Hypothalamus (tissue), 51 donors: ENCODE results near the gene SLAMF6.
"Not testable (repeated sequence)": the region's sequence is repeated elsewhere in the genome, so short reads cannot be mapped to it uniquely, and the experiment has no call there.

Experiments used
- DNase-seq, 51 donors: peaks; one replicate each; lab custom pipeline; 2025; lab: John Stamatoyannopoulos, UW

The SLAMF6 gene

GRCh38 chr1:160517519-160517918, 5.5 kb downstream of the SLAMF6 start:
- not testable (repeated sequence) for DNase-seq

- DNase-seq = not testable (repeated sequence)
Measured at GRCh38 chr1:160515908-160516307, 7.1 kb downstream of the SLAMF6 start.

- no peak for DNase-seq
Measured at GRCh38 chr1:160504651-160505050, 18.4 kb downstream of the SLAMF6 start.

GRCh38 chr1:160503087-160503486, 20.0 kb downstream of the SLAMF6 start:
- DNase-seq = no peak

- DNase-seq = no peak
Measured at GRCh38 chr1:160500321-160500990, 22.6 kb downstream of the SLAMF6 start.

GRCh38 chr1:160499631-160500030, 23.4 kb downstream of the SLAMF6 start:
- DNase-seq = no peak

GRCh38 chr1:160498301-160499065, 24.6 kb downstream of the SLAMF6 start:
- DNase-seq = not testable (repeated sequence)

- no peak for DNase-seq
Measured at GRCh38 chr1:160496334-160496733, 26.7 kb downstream of the SLAMF6 start.

GRCh38 chr1:160494620-160495019, 28.4 kb downstream of the SLAMF6 start:
- no peak for DNase-seq

GRCh38 chr1:160492617-160493016, 30.4 kb downstream of the SLAMF6 start:
- no peak for DNase-seq

GRCh38 chr1:160491981-160492380, 31.1 kb downstream of the SLAMF6 start:
- no peak for DNase-seq

- no peak for DNase-seq
Measured at GRCh38 chr1:160491017-160491416, 32.0 kb downstream of the SLAMF6 start.

- DNase-seq = no peak
Measured at GRCh38 chr1:160489513-160490261, 33.4 kb downstream of the SLAMF6 start.

GRCh38 chr1:160488347-160489058, 34.6 kb downstream of the SLAMF6 start:
- no peak for DNase-seq

GRCh38 chr1:160486453-160486852, 36.6 kb downstream of the SLAMF6 start:
- DNase-seq = no peak

GRCh38 chr1:160483505-160484185, 39.4 kb downstream of the SLAMF6 start:
- no peak for DNase-seq

- DNase-seq = no peak
Measured at GRCh38 chr1:160481979-160482596, 41.0 kb downstream of the SLAMF6 start.

GRCh38 chr1:160480781-160481180, 42.3 kb downstream of the SLAMF6 start:
- DNase-seq = not testable (repeated sequence)

- DNase-seq = not testable (repeated sequence)
Measured at GRCh38 chr1:160479091-160479490, 44.0 kb downstream of the SLAMF6 start.
